Astrocyte (in vitro differentiated cells and primary cell): ENCODE measurements around the gene HAP1.

Experiments
- EZH2 ChIP-seq: IDR thresholded peaks from 2 replicates; pipeline ENCODE4 v1.6.1; 2012; ENCODE audit warnings: mild to moderate bottlenecking, low read length, inconsistent platforms; ENCODE audit not compliant: insufficient read depth
- TF ChIP-seq, protein P1 (sequence below): IDR thresholded peaks from 2 replicates; pipeline ENCODE4 v1.5.1; 2011; ENCODE audit warnings: low read depth, mild to moderate bottlenecking, inconsistent platforms, low read length, moderate library complexity; ENCODE audit not compliant: insufficient read depth

DNA sequence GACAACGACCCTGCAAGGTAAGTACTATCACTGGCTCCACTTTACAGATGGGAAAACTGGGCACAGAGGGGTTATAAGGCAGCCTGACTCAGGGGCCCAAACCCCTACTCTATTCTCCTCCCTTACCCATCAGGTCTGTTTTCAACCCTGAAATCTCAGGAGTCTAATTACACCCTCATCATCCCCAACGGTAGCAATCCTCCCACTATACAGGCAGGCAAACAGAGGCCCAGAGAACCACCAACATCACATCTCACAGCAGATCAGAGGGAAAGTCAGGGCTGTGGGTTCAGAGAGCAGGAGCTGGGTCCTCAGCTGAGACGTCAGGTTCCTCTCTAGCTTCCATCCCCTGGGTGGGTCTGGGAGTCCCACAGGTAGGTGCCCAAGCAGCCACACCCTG is 35.5 kb upstream of the HAP1 start:
- TF ChIP-seq, protein P1, sequence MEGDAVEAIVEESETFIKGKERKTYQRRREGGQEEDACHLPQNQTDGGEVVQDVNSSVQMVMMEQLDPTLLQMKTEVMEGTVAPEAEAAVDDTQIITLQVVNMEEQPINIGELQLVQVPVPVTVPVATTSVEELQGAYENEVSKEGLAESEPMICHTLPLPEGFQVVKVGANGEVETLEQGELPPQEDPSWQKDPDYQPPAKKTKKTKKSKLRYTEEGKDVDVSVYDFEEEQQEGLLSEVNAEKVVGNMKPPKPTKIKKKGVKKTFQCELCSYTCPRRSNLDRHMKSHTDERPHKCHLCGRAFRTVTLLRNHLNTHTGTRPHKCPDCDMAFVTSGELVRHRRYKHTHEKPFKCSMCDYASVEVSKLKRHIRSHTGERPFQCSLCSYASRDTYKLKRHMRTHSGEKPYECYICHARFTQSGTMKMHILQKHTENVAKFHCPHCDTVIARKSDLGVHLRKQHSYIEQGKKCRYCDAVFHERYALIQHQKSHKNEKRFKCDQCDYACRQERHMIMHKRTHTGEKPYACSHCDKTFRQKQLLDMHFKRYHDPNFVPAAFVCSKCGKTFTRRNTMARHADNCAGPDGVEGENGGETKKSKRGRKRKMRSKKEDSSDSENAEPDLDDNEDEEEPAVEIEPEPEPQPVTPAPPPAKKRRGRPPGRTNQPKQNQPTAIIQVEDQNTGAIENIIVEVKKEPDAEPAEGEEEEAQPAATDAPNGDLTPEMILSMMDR: no peak
- TF ChIP-seq EZH2: no peak
